HEK293 (cell line): ENCODE results near the gene TPP1.
A peak's percentile ranks its signal among the peaks of the same experiment; 100 is the strongest.

ENCODE experiments used
- CTCF ChIA-PET: fragments of 350-600 bp; formaldehyde crosslinking; extraction: SDS; loops from one replicate; lab custom pipeline; 2021; ENCODE audit warnings: antibody characterized with exemption; lab: Yijun Ruan, JAX
- POLR2A ChIA-PET: fragments of 300-600 bp; formaldehyde crosslinking; extraction: SDS; loops from one replicate; lab custom pipeline; 2020; ENCODE audit warnings: antibody characterized with exemption, inconsistent platforms; lab: Yijun Ruan, JAX
- H3K27ac ChIP-seq: fragments of 200-500 bp; sonication (Bioruptor generic); 2 replicates; pipeline ENCODE4 v1.5.1; 2014; ENCODE audit warnings: low read depth, low read length, control low read depth, inconsistent platforms; ENCODE audit errors: extremely low read depth
- H3K36me3 ChIP-seq, 2 experiments: fragments of 200-500 bp in 1 of 2; sonication (Bioruptor generic) in 1 of 2; 1 replicate in 1 of 2; 2 replicates in 1 of 2; pipeline ENCODE4 v1.5.1; 2014 to 2017; ENCODE audit warnings: inconsistent platforms in 2 of 2, low read length in 2 of 2; ENCODE audit not compliant: control insufficient read depth in 2 of 2, insufficient read depth in 1 of 2
- H3K4me1 ChIP-seq: fragments of 200-500 bp; sonication (Bioruptor generic); 2 replicates; pipeline ENCODE4 v1.5.1; 2014; ENCODE audit warnings: mild to moderate bottlenecking, low read length, inconsistent platforms; ENCODE audit not compliant: control insufficient read depth, insufficient read depth
- H3K4me3 ChIP-seq: 2 replicates; pipeline ENCODE4 v1.5.1; 2011; ENCODE audit warnings: low read depth, mild to moderate bottlenecking, control low read depth, low read length, moderate library complexity
- H3K9me3 ChIP-seq: fragments of 200-500 bp; sonication (Bioruptor generic); 2 replicates; pipeline ENCODE4 v1.5.1; 2014; ENCODE audit warnings: low read depth, low read length, inconsistent platforms; ENCODE audit not compliant: control insufficient read depth, insufficient read depth
- GLI4 ChIP-seq: fragments of 450-650 bp; formaldehyde crosslinking; IDR thresholded peaks from 2 replicates; pipeline ENCODE4 v1.5.1; 2016; ENCODE audit warnings: missing biosample characterization, missing genetic modification characterization
- GLIS2 ChIP-seq: fragments of 450-650 bp; formaldehyde crosslinking; IDR thresholded peaks from 2 replicates; pipeline ENCODE4 v1.5.1; 2016; ENCODE audit warnings: missing biosample characterization, missing genetic modification characterization
- HOXD13 ChIP-seq: sonication (generic); formaldehyde crosslinking; IDR thresholded peaks from 2 replicates; pipeline ENCODE4 v1.8.0; 2022; ENCODE audit warnings: missing genetic modification reagents, borderline replicate concordance
- KLF9 ChIP-seq: fragments of 450-650 bp; formaldehyde crosslinking; IDR thresholded peaks from 2 replicates; pipeline ENCODE4 v1.5.1; 2016; ENCODE audit warnings: missing biosample characterization, missing genetic modification characterization, low read depth
- MYNN ChIP-seq: fragments of 450-650 bp; formaldehyde crosslinking; IDR thresholded peaks from 2 replicates; pipeline ENCODE4 v1.5.1; 2016; ENCODE audit warnings: missing biosample characterization, missing genetic modification characterization, borderline replicate concordance
- REPIN1 ChIP-seq: fragments of 450-650 bp; formaldehyde crosslinking; IDR thresholded peaks from 2 replicates; pipeline ENCODE4 v1.5.1; 2017; ENCODE audit warnings: missing biosample characterization, missing genetic modification characterization, low read depth
- SETDB1 ChIP-seq: IDR thresholded peaks from one replicate; pipeline ENCODE4 v1.6.1; 2017; ENCODE audit warnings: mild to moderate bottlenecking, low read length, moderate library complexity, mixed read lengths; ENCODE audit not compliant: insufficient read length
- SP2 ChIP-seq: fragments of 450-650 bp; formaldehyde crosslinking; IDR thresholded peaks from 2 replicates; pipeline ENCODE4 v1.5.1; 2016; ENCODE audit warnings: missing biosample characterization, missing genetic modification characterization
- YY2 ChIP-seq: fragments of 450-650 bp; formaldehyde crosslinking; IDR thresholded peaks from 2 replicates; pipeline ENCODE4 v1.5.1; 2016; ENCODE audit warnings: missing biosample characterization, missing genetic modification characterization
- ZNF133 ChIP-seq: fragments of 450-650 bp; formaldehyde crosslinking; IDR thresholded peaks from 2 replicates; pipeline ENCODE4 v1.5.1; 2016; ENCODE audit warnings: missing biosample characterization, missing genetic modification characterization
- ZNF169 ChIP-seq: fragments of 450-650 bp; formaldehyde crosslinking; IDR thresholded peaks from 2 replicates; pipeline ENCODE4 v1.5.1; 2016; ENCODE audit warnings: missing biosample characterization, missing genetic modification characterization
- ZNF174 ChIP-seq: fragments of 450-650 bp; formaldehyde crosslinking; IDR thresholded peaks from 2 replicates; pipeline ENCODE4 v1.5.0; 2017; ENCODE audit warnings: missing biosample characterization, mild to moderate bottlenecking, missing genetic modification characterization
- ZNF23 ChIP-seq: fragments of 450-650 bp; formaldehyde crosslinking; IDR thresholded peaks from 2 replicates; pipeline ENCODE4 v1.5.1; 2016; ENCODE audit warnings: missing biosample characterization, missing genetic modification characterization, borderline replicate concordance
- ZNF266 ChIP-seq: fragments of 450-650 bp; formaldehyde crosslinking; IDR thresholded peaks from 2 replicates; pipeline ENCODE4 v1.5.1; 2016; ENCODE audit warnings: missing biosample characterization, missing genetic modification characterization, low read depth
- ZNF274 ChIP-seq, 2 experiments: fragments of 200-500 bp in 1 of 2; fragments of 450-650 bp in 1 of 2; sonication (Bioruptor generic) in 1 of 2; formaldehyde crosslinking in 1 of 2; IDR thresholded peaks; 2 replicates each; pipeline versions ENCODE4 v1.5.1 to v1.6.1; 2014 to 2016; ENCODE audit warnings: borderline replicate concordance in 1 of 2, inconsistent platforms in 1 of 2, low read length in 1 of 2, missing biosample characterization in 1 of 2, missing genetic modification characterization in 1 of 2
- ZNF391 ChIP-seq: fragments of 450-650 bp; formaldehyde crosslinking; IDR thresholded peaks from 2 replicates; pipeline ENCODE4 v1.5.1; 2016; ENCODE audit warnings: low read depth, missing biosample characterization, missing genetic modification characterization, borderline replicate concordance
- ZNF423 ChIP-seq: fragments of 450-650 bp; formaldehyde crosslinking; IDR thresholded peaks from 2 replicates; pipeline ENCODE4 v1.5.1; 2016; ENCODE audit warnings: missing biosample characterization, missing genetic modification characterization
- ZNF521 ChIP-seq: fragments of 450-650 bp; formaldehyde crosslinking; IDR thresholded peaks from 2 replicates; pipeline ENCODE4 v1.5.1; 2017; ENCODE audit warnings: missing biosample characterization, mild to moderate bottlenecking, missing genetic modification characterization
- ZNF585B ChIP-seq: fragments of 450-650 bp; formaldehyde crosslinking; IDR thresholded peaks from 2 replicates; pipeline ENCODE4 v1.5.1; 2016; ENCODE audit warnings: missing biosample characterization, missing genetic modification characterization
- ZNF623 ChIP-seq: fragments of 450-650 bp; formaldehyde crosslinking; IDR thresholded peaks from 2 replicates; pipeline ENCODE4 v1.5.1; 2016; ENCODE audit warnings: missing biosample characterization, missing genetic modification characterization
- ZNF629 ChIP-seq: fragments of 450-650 bp; formaldehyde crosslinking; IDR thresholded peaks from 2 replicates; pipeline ENCODE4 v1.5.1; 2017; ENCODE audit warnings: missing biosample characterization, missing genetic modification characterization
- ZNF664 ChIP-seq: fragments of 450-650 bp; formaldehyde crosslinking; IDR thresholded peaks from 2 replicates; pipeline ENCODE4 v1.5.1; 2016; ENCODE audit warnings: missing biosample characterization, missing genetic modification characterization
- ZNF701 ChIP-seq: fragments of 450-650 bp; formaldehyde crosslinking; IDR thresholded peaks from 2 replicates; pipeline ENCODE4 v1.5.1; 2016; ENCODE audit warnings: missing biosample characterization, missing genetic modification characterization
- ZNF747 ChIP-seq: fragments of 450-650 bp; formaldehyde crosslinking; IDR thresholded peaks from 2 replicates; pipeline ENCODE4 v1.5.1; 2016; ENCODE audit warnings: missing biosample characterization, missing genetic modification characterization
- ZNF777 ChIP-seq: fragments of 450-650 bp; formaldehyde crosslinking; IDR thresholded peaks from 2 replicates; pipeline ENCODE4 v1.5.1; 2017; ENCODE audit warnings: missing biosample characterization, missing genetic modification characterization, borderline replicate concordance
- ZNF843 ChIP-seq: fragments of 450-650 bp; formaldehyde crosslinking; IDR thresholded peaks from 2 replicates; pipeline ENCODE4 v1.5.1; 2016; ENCODE audit warnings: missing biosample characterization, missing genetic modification characterization
- ZSCAN30 ChIP-seq: fragments of 450-650 bp; IDR thresholded peaks from 2 replicates; pipeline ENCODE4 v1.5.1; 2018; ENCODE audit warnings: missing biosample characterization, mild to moderate bottlenecking, missing genetic modification characterization, moderate library complexity
- ZSCAN4 ChIP-seq: fragments of 450-650 bp; formaldehyde crosslinking; IDR thresholded peaks from 2 replicates; pipeline ENCODE4 v1.5.1; 2017; ENCODE audit warnings: missing biosample characterization, missing genetic modification characterization
- TF ChIP-seq, protein P1 (sequence below): fragments of 450-650 bp; formaldehyde crosslinking; IDR thresholded peaks from 2 replicates; pipeline ENCODE4 v1.5.1; 2016; ENCODE audit warnings: missing biosample characterization, missing genetic modification characterization
- TF ChIP-seq, protein P2 (sequence below): fragments of 450-650 bp; formaldehyde crosslinking; IDR thresholded peaks from 2 replicates; pipeline ENCODE4; 2016; ENCODE audit warnings: missing biosample characterization, missing genetic modification characterization

Gene TPP1

DNA sequence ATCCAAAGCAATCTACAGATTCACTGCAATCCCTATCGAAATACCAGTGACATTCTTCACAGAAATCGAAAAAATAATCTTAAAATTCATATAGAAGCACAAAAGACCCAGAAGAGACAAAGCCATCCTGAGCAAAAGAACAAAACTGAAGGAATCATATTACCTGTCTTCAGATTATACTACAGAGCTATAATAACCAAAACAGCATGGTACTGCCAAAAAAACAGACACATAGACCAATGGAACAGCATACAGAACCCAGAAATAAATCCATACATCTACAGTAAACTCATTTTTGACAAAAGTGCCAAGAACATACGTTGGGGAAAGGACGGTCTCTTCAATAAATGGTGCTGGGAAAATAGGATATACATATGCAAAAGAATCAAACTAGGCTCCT lies 34.7 kb downstream of the TPP1 start (continued):
- TF ChIP-seq, protein P1, sequence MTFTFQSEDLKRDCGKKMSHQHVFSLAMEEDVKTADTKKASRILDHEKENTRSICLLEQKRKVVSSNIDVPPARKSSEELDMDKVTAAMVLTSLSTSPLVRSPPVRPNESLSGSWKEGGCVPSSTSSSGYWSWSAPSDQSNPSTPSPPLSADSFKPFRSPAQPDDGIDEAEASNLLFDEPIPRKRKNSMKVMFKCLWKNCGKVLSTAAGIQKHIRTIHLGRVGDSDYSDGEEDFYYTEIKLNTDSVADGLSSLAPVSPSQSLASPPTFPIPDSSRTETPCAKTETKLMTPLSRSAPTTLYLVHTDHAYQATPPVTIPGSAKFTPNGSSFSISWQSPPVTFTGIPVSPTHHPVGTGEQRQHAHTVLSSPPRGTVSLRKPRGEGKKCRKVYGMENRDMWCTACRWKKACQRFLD (tag by site-specific recombination): no peak
- no peak for TF ChIP-seq ZNF585B (tag by site-specific recombination)

DNA sequence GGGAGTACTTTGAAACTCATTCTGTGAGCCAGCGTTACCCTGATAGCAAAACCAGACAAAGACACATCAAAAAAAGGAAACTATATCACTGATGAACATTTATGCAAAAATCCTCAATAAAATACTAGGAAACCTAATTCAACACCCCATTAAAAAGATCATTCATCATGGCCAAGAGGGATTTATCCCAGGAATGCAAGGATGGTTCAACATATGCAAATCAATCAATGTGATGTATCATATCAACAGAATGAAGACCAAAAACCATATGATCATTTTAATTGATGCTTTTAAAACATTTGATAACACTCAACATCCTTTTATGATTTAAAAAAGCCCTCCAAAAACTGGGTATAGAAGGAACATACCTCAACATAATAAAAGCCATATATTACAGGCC lies 35.6 kb downstream of the TPP1 start:
- Histone ChIP-seq H3K27ac (no peak overlapping the region), H3K36me3 (peaks cover 0 to 10% of the 10 kb centered on the region in 2 experiments; a peak in 1 of 3 replicates), H3K9me3 (no peaks in the 10 kb centered on the region)
- TF ChIP-seq SP2 (no peak), GLI4 (tag by site-specific recombination) (no peak), SETDB1 (peak; percentile 44), ZNF521 (tag by site-specific recombination) (no peak), ZNF777 (tag by site-specific recombination) (no peak), KLF9 (tag by site-specific recombination) (no peak), ZNF133 (tag by site-specific recombination) (no peak)
- TF ChIP-seq, protein P2, sequence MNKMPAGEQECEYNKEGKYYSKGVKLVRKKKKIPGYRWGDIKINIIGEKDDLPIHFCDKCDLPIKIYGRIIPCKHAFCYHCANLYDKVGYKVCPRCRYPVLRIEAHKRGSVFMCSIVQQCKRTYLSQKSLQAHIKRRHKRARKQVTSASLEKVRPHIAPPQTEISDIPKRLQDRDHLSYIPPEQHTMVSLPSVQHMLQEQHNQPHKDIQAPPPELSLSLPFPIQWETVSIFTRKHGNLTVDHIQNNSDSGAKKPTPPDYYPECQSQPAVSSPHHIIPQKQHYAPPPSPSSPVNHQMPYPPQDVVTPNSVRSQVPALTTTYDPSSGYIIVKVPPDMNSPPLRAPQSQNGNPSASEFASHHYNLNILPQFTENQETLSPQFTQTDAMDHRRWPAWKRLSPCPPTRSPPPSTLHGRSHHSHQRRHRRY: no peak
- TF ChIP-seq, all 188 proteins: peak for 1
- CTCF ChIA-PET: no interaction called here
- Histone ChIP-seq H3K4me1 (no peaks in the 10 kb centered on the region), H3K4me3 (no peak overlapping the region)
- POLR2A ChIA-PET: no interaction called here

DNA sequence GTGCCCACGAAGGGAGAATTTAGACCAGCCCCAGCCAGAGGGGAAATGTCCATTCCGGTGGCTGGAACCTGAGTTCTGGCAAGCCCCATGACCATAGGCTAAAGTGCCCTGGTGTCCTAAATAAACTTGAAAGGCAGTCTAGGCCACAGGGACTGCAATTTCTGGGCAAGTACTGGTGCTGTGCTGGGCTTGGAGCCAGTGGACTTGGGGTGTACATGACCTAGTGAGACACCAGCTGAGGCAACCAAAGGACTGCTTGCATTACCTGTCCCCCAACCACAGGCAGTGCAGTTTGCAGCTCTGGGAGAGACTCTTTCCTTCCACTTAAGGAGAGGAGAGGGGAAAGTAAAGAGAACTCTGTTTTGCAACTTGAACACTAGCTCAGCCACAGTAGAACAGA lies 39.5 kb downstream of the TPP1 start:
- Histone ChIP-seq H3K36me3 (peaks cover 0 to 3% of the 10 kb centered on the region in 2 experiments; a peak in 1 of 3 replicates), H3K27ac (no peak overlapping the region), H3K9me3 (no peaks in the 10 kb centered on the region), H3K4me3 (no peak overlapping the region), H3K4me1 (no peaks in the 10 kb centered on the region)
- TF ChIP-seq ZNF623 (tag by site-specific recombination) (no peak), ZNF266 (no peak), ZNF843 (no peak)
- CTCF ChIA-PET: interaction anchor here (0.5 kb wide), 1 partner anchor 530 kb away, joined by 4 read pairs; no protein-coding TSS in a partner anchor
- POLR2A ChIA-PET: no interaction called here

- no peaks in the 10 kb centered on the region for H3K9me3 ChIP-seq
- H3K36me3 ChIP-seq: peaks cover 0 to 3% of the 10 kb centered on the region in 2 experiments; a peak in 1 of 3 replicates
- no peak overlapping the region for H3K4me3 ChIP-seq
- ChIA-PET CTCF (no interaction called here), POLR2A (no interaction called here)
- H3K4me1 ChIP-seq: no peaks in the 10 kb centered on the region
- TF ChIP-seq ZNF169 (no peak), ZNF274 (IDR thresholded peaks at IDR 0.05; ENCODE audit: low read length) (no peak), ZNF274 (tag by site-specific recombination; IDR thresholded peaks at IDR 0.05; ENCODE audit: borderline replicate concordance) (no peak), GLIS2 (no peak), ZSCAN30 (tag by site-specific recombination) (no peak), MYNN (no peak), ZNF174 (tag by site-specific recombination) (no peak), ZNF629 (no peak), ZNF423 (no peak), ZSCAN4 (no peak), ZNF664 (tag by site-specific recombination) (no peak), ZNF701 (no peak), YY2 (no peak), REPIN1 (tag by site-specific recombination) (no peak), ZNF23 (tag by site-specific recombination) (no peak), ZNF391 (no peak), SETDB1 (no peak), ZNF747 (tag by site-specific recombination) (no peak), HOXD13 (CRISPR knock-in tag) (no peak)
- H3K27ac ChIP-seq: no peak overlapping the region
Observed at GRCh38 chr11:6578134-6578533, 41.1 kb downstream of the TPP1 start.
